HG03575 (cell line): ENCODE results near the gene TNFAIP8L3.
"Not testable (repeated sequence)": the region's sequence is repeated elsewhere in the genome, so short reads cannot be mapped to it uniquely, and the experiment has no call there.

Source experiments
- ATAC-seq: cut with Tn5 transposase; IDR thresholded peaks from one replicate; pipeline ENCODE4 v1.9.1; 2021; ENCODE audit not compliant: unreplicated experiment, insufficient number of reproducible peaks, low FRiP score; ENCODE audit errors: extremely low read depth

TNFAIP8L3 gene

GRCh38 chr15:51094606-51095569, at the start of gene TNFAIP8L3:
TSS of gene TNFAIP8L3 (minus strand) at chr15:51094906. CDS start at chr15:51094595, 311 bp downstream.
- no peak for ATAC-seq

- no peak for ATAC-seq
Observed at GRCh38 chr15:51144021-51144532, 49.4 kb upstream of the TNFAIP8L3 start.

GRCh38 chr15:51140347-51140746, 45.6 kb upstream of the TNFAIP8L3 start:
- not testable (repeated sequence) for ATAC-seq

GRCh38 chr15:51139091-51139490, 44.4 kb upstream of the TNFAIP8L3 start:
- ATAC-seq: no peak

GRCh38 chr15:51137880-51138430, 43.2 kb upstream of the TNFAIP8L3 start:
- no peak for ATAC-seq

GRCh38 chr15:51137024-51137423, 42.3 kb upstream of the TNFAIP8L3 start:
- ATAC-seq: no peak

GRCh38 chr15:51135276-51135675, 40.6 kb upstream of the TNFAIP8L3 start:
- no peak for ATAC-seq

GRCh38 chr15:51134416-51135199, 39.9 kb upstream of the TNFAIP8L3 start:
- no peak for ATAC-seq

GRCh38 chr15:51133140-51133765, 38.5 kb upstream of the TNFAIP8L3 start:
- no peak for ATAC-seq

GRCh38 chr15:51132384-51133139, 37.9 kb upstream of the TNFAIP8L3 start:
- no peak for ATAC-seq

- ATAC-seq: no peak
Observed at GRCh38 chr15:51131596-51132290, 37.0 kb upstream of the TNFAIP8L3 start.

- no peak for ATAC-seq
Observed at GRCh38 chr15:51130344-51130743, 35.6 kb upstream of the TNFAIP8L3 start.

GRCh38 chr15:51129535-51130188, 35.0 kb upstream of the TNFAIP8L3 start:
- no peak for ATAC-seq

GRCh38 chr15:51128701-51129100, 34.0 kb upstream of the TNFAIP8L3 start:
- no peak for ATAC-seq

- ATAC-seq: no peak
Observed at GRCh38 chr15:51126842-51127241, 32.1 kb upstream of the TNFAIP8L3 start.

- not testable (repeated sequence) for ATAC-seq
Observed at GRCh38 chr15:51123002-51123401, 28.3 kb upstream of the TNFAIP8L3 start.

GRCh38 chr15:51121631-51122225, 27.0 kb upstream of the TNFAIP8L3 start:
- ATAC-seq: no peak
